NCI-H82 treated with DMSO at 0.1 percent for 48 hours (cell line): ENCODE measurements around the gene TAPT1.

ENCODE experiments used
- DNase-seq: peaks from one replicate; lab custom pipeline; 2025; ENCODE audit not compliant: unreplicated experiment; lab: John Stamatoyannopoulos, UW

TAPT1 gene

GRCh38 chr4:16139066-16139945 lies 87.0 kb downstream of the TAPT1 start:
- DNase-seq, result no peak

GRCh38 chr4:16136827-16137226 lies 89.4 kb downstream of the TAPT1 start:
- no peak for DNase-seq

GRCh38 chr4:16136311-16136710 lies 90.0 kb downstream of the TAPT1 start:
- DNase-seq, result no peak

GRCh38 chr4:16133406-16133805 lies 92.9 kb downstream of the TAPT1 start:
- no peak for DNase-seq

GRCh38 chr4:16131293-16131692 lies 95.0 kb downstream of the TAPT1 start:
- DNase-seq, result no peak

- DNase-seq, result no peak
These were observed 96.9 kb downstream of the TAPT1 start for GRCh38 chr4:16129336-16129735.

GRCh38 chr4:16126714-16127113 lies 99.6 kb downstream of the TAPT1 start:
- DNase-seq, result no peak

GRCh38 chr4:16125571-16126445 lies 100.5 kb downstream of the TAPT1 start:
- no peak for DNase-seq

- DNase-seq, result no peak
These were observed 102.0 kb downstream of the TAPT1 start for GRCh38 chr4:16124232-16124631.

- no peak for DNase-seq
These were observed 102.8 kb downstream of the TAPT1 start for GRCh38 chr4:16123356-16124084.

- DNase-seq, result no peak
These were observed 103.5 kb downstream of the TAPT1 start for GRCh38 chr4:16122784-16123183.

- DNase-seq, result no peak
These were observed 104.0 kb downstream of the TAPT1 start for GRCh38 chr4:16122308-16122711.

GRCh38 chr4:16120720-16121119 lies 105.6 kb downstream of the TAPT1 start:
- no peak for DNase-seq

- no peak for DNase-seq
These were observed 106.3 kb downstream of the TAPT1 start for GRCh38 chr4:16119981-16120380.

GRCh38 chr4:16118090-16118489 lies 108.2 kb downstream of the TAPT1 start:
- DNase-seq, result no peak

GRCh38 chr4:16117164-16117563 lies 109.1 kb downstream of the TAPT1 start:
- DNase-seq, result no peak

GRCh38 chr4:16116493-16116990 lies 109.7 kb downstream of the TAPT1 start:
- no peak for DNase-seq

GRCh38 chr4:16116019-16116418 lies 110.3 kb downstream of the TAPT1 start:
- no peak for DNase-seq

GRCh38 chr4:16114546-16114945 lies 111.7 kb downstream of the TAPT1 start:
- no peak for DNase-seq

- DNase-seq, result peak; percentile 18
These were observed 112.5 kb downstream of the TAPT1 start for GRCh38 chr4:16113741-16114140.

- DNase-seq, result no peak
These were observed 114.7 kb downstream of the TAPT1 start for GRCh38 chr4:16111533-16111932.
